ENCODE results near the gene P2RY14.
A peak's percentile ranks its signal among the peaks of the same experiment; 100 is the strongest.

Gene P2RY14

DNA sequence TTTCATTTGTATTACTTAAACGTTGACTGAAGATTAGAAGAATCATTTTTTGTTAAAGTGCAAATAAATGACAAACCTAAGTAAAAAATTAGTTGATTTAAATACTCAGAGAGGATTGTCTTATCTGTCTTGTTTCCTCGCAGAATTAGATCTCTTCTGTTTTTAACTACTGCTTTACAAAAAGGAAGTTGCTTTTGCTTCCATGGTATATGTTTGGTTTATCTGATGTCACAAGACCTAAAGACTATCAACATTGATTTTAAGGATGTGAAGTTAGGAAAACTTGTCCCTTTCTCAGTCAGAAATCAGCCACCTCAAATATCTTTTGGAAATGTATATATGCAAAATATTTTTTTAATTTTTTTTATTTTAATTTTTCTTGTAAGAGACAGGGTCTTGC lies 104.0 kb downstream of the P2RY14 start:
- DNase-seq = no peak

GRCh38 chr3:151171145-151171757 lies 107.1 kb downstream of the P2RY14 start:
- DNase-seq = no peak

DNA sequence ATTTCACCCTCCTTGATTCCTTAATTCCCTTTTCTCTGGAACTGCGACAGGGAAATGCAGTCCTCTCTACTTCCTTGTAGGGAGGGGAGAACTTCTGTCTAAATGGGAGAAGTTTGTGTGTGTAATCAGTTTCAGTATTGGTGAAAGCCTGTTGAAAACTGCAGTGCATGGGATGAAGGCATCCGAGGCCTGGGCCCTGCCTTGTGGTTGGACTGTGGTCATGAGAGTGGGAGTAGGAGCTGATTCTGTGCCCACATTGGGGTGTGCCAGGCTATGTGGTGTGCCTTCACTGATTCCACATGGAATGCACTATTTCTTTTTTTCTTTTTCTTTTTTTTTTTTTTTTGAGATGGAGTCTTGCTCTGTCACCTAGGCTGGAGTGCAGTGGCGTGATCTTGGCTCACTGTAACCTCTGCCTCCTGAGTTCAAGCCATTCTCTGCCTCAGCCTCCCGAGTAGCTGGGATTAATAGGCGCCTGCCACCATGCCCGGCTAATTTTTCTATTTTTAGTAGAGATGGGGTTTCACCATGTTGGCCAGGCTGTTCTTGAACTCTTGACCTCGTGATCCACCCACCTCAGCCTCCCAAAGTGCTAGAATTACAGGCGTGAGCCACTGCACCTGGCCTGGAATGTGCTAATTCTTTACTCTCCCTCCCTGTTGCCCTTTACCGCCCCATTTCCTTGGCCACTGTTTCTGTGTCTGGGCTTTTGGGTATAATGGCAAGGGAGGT lies 108.2 kb downstream of the P2RY14 start:
- DNase-seq = peak; percentile 53

DNA sequence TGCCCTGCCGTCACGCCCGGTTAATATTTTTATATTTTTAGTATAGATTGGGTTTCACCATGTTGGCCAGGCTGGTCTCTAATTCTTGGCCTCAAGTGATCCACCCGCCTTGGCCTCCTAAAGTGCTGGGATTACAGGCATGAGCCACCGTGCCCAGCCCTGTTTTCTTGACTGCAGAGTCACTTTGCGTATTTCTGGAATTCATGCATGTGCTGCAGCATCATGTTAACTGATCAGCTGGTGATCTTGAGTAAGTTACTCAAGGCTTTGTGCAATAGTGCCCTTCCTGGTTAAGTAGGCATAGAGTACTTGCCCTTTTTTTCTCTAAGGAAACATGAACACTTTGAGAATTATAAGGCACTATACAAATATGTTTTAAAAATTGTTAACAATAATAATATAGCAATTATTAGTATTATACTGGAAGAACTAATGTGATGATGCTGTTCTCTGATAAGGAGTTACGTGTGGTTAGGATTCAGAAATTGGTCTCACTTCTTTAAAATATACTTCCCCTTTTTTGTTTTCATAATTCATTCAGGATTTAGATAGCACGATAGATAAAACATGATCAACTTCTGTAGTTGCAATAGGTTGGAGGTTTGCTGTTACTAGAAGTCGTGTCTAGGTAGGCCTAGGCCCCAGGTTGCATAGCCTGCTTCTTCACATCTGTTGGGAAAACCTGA lies 108.9 kb downstream of the P2RY14 start:
- DNase-seq = no peak

DNA sequence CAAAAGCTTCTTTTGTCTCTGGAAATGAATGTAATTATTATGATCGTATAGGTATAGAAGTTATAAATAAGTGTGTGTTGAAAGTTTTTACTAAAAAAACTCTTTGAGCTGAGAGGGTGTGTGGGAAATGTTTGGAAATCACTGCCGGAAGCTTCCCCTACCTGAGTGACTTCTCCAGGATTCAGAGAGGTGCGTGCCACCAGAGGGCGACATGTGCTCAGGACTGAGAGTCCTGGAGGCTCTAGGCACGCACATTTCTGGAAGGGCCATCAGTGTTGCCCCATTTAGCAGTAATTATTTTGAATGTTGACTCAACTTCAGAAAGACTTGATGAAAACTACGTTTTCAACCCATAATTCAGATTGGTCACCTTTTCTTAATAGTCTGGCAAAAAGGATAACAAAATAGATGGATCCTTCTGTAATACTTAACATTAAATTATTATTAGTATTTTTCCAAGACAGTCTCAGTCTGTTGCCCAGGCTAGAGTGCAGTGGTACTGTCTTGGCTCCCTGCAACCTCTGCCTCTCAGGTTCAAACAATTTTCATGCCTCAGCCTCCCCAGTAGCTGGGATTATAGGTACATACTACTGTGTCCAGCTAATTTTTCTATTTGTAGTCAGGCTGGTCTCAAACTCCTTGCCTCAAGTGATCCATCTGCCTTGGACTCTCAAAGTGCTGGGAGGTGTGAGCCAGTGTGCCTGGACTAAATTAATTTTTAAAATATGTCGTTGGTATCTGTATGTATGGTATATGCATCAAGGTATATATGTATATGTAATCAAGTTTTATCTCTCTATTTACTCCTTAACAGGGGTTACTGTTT lies 109.9 kb downstream of the P2RY14 start:
- DNase-seq = peak; percentile 67

DNA sequence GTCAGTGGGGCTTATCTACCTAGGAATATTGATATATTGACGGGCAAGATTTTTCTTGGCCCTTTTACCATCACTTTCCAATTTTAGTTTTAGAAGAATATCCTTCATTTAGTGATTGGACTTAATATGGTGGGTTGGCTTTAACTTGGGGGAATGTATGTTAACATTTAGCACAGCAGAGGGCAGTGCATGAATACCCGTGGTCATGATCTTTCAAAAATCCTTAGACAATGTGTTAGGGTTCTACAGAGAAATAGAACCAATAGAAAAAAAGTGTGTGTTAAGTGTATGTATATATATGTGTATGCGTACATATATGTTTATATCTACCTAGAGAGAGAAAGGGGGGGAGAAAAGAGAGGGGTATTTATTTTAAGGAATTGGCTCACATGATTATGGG lies 112.2 kb downstream of the P2RY14 start:
- no peak for DNase-seq

DNA sequence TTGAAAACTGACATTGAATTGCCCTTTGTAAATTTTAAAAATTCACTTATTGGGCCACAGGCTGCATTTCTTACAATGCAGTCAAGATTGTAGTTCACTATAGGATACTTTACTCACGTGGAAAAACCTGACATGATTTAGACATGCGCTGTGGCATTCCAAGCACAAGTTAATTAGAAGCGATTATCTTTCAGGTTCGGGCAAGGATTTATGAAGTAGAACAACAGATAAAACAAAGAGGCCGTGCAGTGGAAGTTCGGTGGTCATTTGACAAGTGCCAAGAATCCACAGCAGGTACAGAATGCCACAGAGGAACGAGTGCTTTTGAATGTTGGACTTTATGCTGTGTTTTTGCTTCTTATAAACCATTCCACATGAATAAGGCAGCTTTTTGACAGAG lies 113.1 kb downstream of the P2RY14 start:
- DNase-seq = no peak

Data from right hindlimb (tissue), 1 donor.